ENCODE results near the gene SHISA6.

DNA sequence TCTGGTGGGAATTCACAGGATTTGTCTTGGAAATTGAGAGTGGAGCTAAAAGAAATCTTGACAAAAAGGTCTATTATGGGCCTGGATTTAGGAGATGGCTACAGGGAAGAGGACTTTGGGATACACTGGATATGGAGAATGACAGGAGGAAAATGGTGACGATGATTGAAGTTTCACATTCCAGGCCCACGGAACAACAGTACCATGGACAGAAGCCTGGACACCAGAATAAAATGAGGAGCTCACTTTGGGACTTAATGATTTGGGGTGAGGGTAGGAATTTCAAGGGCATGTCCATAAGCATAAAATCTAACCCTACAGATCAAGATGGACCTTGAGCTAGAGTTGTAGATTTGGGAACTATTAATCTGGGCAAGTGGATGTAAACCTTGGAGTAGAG lies 309.4 kb downstream of the SHISA6 start:
- TF ChIP-seq, protein P1, sequence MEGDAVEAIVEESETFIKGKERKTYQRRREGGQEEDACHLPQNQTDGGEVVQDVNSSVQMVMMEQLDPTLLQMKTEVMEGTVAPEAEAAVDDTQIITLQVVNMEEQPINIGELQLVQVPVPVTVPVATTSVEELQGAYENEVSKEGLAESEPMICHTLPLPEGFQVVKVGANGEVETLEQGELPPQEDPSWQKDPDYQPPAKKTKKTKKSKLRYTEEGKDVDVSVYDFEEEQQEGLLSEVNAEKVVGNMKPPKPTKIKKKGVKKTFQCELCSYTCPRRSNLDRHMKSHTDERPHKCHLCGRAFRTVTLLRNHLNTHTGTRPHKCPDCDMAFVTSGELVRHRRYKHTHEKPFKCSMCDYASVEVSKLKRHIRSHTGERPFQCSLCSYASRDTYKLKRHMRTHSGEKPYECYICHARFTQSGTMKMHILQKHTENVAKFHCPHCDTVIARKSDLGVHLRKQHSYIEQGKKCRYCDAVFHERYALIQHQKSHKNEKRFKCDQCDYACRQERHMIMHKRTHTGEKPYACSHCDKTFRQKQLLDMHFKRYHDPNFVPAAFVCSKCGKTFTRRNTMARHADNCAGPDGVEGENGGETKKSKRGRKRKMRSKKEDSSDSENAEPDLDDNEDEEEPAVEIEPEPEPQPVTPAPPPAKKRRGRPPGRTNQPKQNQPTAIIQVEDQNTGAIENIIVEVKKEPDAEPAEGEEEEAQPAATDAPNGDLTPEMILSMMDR (conservative IDR thresholded peaks at IDR 0.05; ENCODE audit: low read length), result no peak
- TF ChIP-seq EZH2phosphoT487 (IDR thresholded peaks at IDR 0.05; ENCODE audit: borderline replicate concordance, low read depth, low read length), result no peak
